Right lobe of liver (tissue), 4 donors: ENCODE results near the gene MYO1B.

Experiments used
- POLR2A ChIP-seq: fragments of 450-650 bp; IDR thresholded peaks from one replicate; pipeline ENCODE4 v1.6.1; 2017; ENCODE audit warnings: antibody characterized with exemption, mild to moderate bottlenecking
- TF ChIP-seq, protein P1 (sequence below), 4 donors: fragments of 200-600 bp in 3 of 4; fragments of 450-650 bp in 1 of 4; IDR thresholded peaks; one replicate each; pipeline versions ENCODE4 v1.5.1 to v1.8.0; 2016 to 2022; ENCODE audit warnings: antibody characterized with exemption in 4 of 4, mild to moderate bottlenecking in 2 of 4
- donor health status: DM: no; HTN: no; CAD: no.
- donor health status: DM: no; HTN: no; CAD: no.
- donor health status: DM: no; HTN: yes; CAD: no.

DNA sequence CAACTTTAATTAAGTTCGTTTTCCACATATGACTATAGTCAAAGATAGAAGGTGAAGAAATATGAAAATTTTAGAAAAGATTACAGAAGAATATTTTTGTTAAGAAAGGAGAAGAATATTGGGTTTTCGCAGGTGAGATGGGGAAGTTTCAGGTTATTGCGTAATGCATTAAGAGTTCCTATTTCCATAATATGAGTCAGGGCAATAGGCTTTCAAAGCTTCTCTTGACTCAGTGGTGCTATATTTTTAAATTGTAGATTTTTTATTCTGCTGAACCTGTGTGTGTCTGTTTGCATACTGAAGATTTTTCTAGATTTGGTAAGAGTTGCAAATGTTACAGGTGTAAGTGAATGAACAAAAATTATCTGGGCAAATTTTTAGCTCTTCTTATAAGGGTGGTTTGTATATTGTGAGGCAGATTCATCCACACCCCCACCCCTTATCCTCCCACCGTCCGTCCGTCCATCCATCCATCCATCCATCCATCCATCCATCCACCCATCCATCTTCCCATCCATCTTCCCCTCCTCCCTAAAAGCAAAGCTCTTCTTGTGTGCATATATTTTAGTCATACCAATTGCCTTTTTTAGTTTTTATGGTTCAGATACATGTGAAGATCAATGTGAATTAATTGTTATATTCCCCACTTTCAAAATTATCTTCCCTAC lies 69.6 kb downstream of the MYO1B start:
- TF ChIP-seq, protein P1, sequence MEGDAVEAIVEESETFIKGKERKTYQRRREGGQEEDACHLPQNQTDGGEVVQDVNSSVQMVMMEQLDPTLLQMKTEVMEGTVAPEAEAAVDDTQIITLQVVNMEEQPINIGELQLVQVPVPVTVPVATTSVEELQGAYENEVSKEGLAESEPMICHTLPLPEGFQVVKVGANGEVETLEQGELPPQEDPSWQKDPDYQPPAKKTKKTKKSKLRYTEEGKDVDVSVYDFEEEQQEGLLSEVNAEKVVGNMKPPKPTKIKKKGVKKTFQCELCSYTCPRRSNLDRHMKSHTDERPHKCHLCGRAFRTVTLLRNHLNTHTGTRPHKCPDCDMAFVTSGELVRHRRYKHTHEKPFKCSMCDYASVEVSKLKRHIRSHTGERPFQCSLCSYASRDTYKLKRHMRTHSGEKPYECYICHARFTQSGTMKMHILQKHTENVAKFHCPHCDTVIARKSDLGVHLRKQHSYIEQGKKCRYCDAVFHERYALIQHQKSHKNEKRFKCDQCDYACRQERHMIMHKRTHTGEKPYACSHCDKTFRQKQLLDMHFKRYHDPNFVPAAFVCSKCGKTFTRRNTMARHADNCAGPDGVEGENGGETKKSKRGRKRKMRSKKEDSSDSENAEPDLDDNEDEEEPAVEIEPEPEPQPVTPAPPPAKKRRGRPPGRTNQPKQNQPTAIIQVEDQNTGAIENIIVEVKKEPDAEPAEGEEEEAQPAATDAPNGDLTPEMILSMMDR (IDR thresholded peaks at IDR 0.05): no peak
- TF ChIP-seq POLR2A: no peak
